A673 (cell line): ENCODE results near the gene KIRREL3.

Experiments
- CTCF ChIP-seq: fragments of 300-800, 200-600 bp; sonication (generic); conservative IDR thresholded peaks from 2 replicates; pipeline ENCODE4 v1.5.1; 2017; ENCODE audit warnings: low read depth, mild to moderate bottlenecking, antibody characterized with exemption, low read length, moderate library complexity, mixed read lengths
- EZH2 ChIP-seq: fragments of 200-600 bp; sonication (generic); IDR thresholded peaks from 2 replicates; pipeline ENCODE4 v1.6.1; 2017; ENCODE audit warnings: borderline replicate concordance, low read depth, mild to moderate bottlenecking, mixed read lengths, antibody characterized with exemption, low read length; ENCODE audit not compliant: poor library complexity, severe bottlenecking

DNA sequence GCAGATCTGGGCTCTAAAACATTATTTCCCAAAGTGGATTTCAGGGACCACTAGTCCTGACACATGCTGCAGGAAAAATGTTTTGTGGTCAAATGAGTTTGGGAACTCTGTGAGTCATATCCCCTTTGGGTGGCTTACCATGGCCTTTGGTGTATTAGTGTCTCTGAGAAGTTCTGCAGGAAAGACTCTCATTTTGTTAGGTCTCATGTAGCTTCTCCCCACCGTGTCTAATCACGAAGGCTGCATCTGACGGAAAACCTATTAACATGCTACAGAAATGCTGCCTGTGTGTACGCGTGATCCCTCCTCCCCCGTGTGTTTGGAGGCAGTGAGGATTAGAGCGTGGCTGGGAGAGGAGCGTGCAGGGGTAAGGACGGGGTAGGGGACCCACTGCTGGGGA, 453.4 kb downstream of the KIRREL3 start:
- TF ChIP-seq CTCF (no peak), EZH2 (no peak)
